GM18868 (cell line): ENCODE measurements around the gene MAOA.
"Not testable (repeated sequence)": the region's sequence is repeated elsewhere in the genome, so short reads cannot be mapped to it uniquely, and the experiment has no call there.

ENCODE experiments used
- ATAC-seq: cut with Tn5 transposase; IDR thresholded peaks from one replicate; pipeline ENCODE4 v1.9.1; 2021; ENCODE audit warnings: mild to moderate bottlenecking, moderate library complexity; ENCODE audit not compliant: unreplicated experiment

MAOA gene

GRCh38 chrX:43716144-43716543, 60.0 kb downstream of the MAOA start:
- ATAC-seq, result no peak

GRCh38 chrX:43716696-43717095, 60.6 kb downstream of the MAOA start:
- no peak for ATAC-seq

GRCh38 chrX:43717161-43717560, 61.1 kb downstream of the MAOA start:
- ATAC-seq, result no peak

- no peak for ATAC-seq
These were observed 62.0 kb downstream of the MAOA start for GRCh38 chrX:43718081-43718480.

- ATAC-seq, result no peak
These were observed 62.4 kb downstream of the MAOA start for GRCh38 chrX:43718546-43718945.

GRCh38 chrX:43718956-43719355, 62.9 kb downstream of the MAOA start:
- ATAC-seq, result no peak

GRCh38 chrX:43720082-43720481, 64.0 kb downstream of the MAOA start:
- no peak for ATAC-seq

GRCh38 chrX:43720961-43721360, 64.9 kb downstream of the MAOA start:
- ATAC-seq, result no peak

GRCh38 chrX:43725227-43725626, 69.1 kb downstream of the MAOA start:
- not testable (repeated sequence) for ATAC-seq

GRCh38 chrX:43727254-43727653, 71.2 kb downstream of the MAOA start:
- not testable (repeated sequence) for ATAC-seq

- ATAC-seq, result no peak
These were observed 71.9 kb downstream of the MAOA start for GRCh38 chrX:43728002-43728401.

- no peak for ATAC-seq
These were observed 72.9 kb downstream of the MAOA start for GRCh38 chrX:43728966-43729365.

- ATAC-seq, result no peak
These were observed 75.0 kb downstream of the MAOA start for GRCh38 chrX:43731086-43731485.

- ATAC-seq, result no peak
These were observed 77.6 kb downstream of the MAOA start for GRCh38 chrX:43733699-43734098.

GRCh38 chrX:43734444-43734843, 78.3 kb downstream of the MAOA start:
- no peak for ATAC-seq

GRCh38 chrX:43735534-43735933, 79.4 kb downstream of the MAOA start:
- no peak for ATAC-seq

- ATAC-seq, result no peak
These were observed 79.9 kb downstream of the MAOA start for GRCh38 chrX:43735957-43736356.

- ATAC-seq, result no peak
These were observed 85.9 kb downstream of the MAOA start for GRCh38 chrX:43741843-43742573.

- no peak for ATAC-seq
These were observed 87.2 kb downstream of the MAOA start for GRCh38 chrX:43743100-43743822.

GRCh38 chrX:43744284-43744683, 88.2 kb downstream of the MAOA start:
- ATAC-seq, result no peak

GRCh38 chrX:43745938-43746721, 90.0 kb downstream of the MAOA start:
- no peak for ATAC-seq

GRCh38 chrX:43747476-43747875, 91.4 kb downstream of the MAOA start:
- ATAC-seq, result no peak
